Neuronal stem cell (in vitro differentiated cells): Measurements from ENCODE around the gene AGPS.

Source experiments
- DNase-seq: peaks from one replicate; pipeline ENCODE4 v3.0.0-alpha.2; 2013; ENCODE audit warnings: low spot score
- H2AFZ ChIP-seq: one replicate; pipeline ENCODE4 v1.6.1; 2013; ENCODE audit warnings: mild to moderate bottlenecking, low read length, inconsistent platforms
- H2AK5ac ChIP-seq: 2 replicates; pipeline ENCODE4 v1.6.1; 2013; ENCODE audit warnings: low read depth, mild to moderate bottlenecking, inconsistent platforms, low read length, moderate library complexity, mixed read lengths
- H2BK120ac ChIP-seq: 2 replicates; pipeline ENCODE4 v1.6.1; 2013; ENCODE audit warnings: low read depth, mild to moderate bottlenecking, inconsistent platforms, low read length, moderate library complexity, mixed read lengths
- H2BK12ac ChIP-seq: one replicate; pipeline ENCODE4 v1.6.1; 2013; ENCODE audit warnings: low read length, inconsistent platforms
- H2BK15ac ChIP-seq: 2 replicates; pipeline ENCODE4 v1.6.1; 2013; ENCODE audit warnings: mild to moderate bottlenecking, low read length, inconsistent platforms, mixed read lengths
- H2BK5ac ChIP-seq: one replicate; pipeline ENCODE4 v1.6.1; 2013; ENCODE audit warnings: inconsistent platforms, mild to moderate bottlenecking, low read length, moderate library complexity
- H3K14ac ChIP-seq: one replicate; pipeline ENCODE4 v1.6.1; 2013; ENCODE audit warnings: low read length, inconsistent platforms
- H3K18ac ChIP-seq: 2 replicates; pipeline ENCODE4 v1.6.1; 2013; ENCODE audit warnings: low read length, inconsistent platforms
- H3K23ac ChIP-seq: 2 replicates; pipeline ENCODE4 v1.6.1; 2013; ENCODE audit warnings: low read depth, mild to moderate bottlenecking, mixed read lengths, low read length, inconsistent platforms; ENCODE audit not compliant: poor library complexity
- H3K27ac ChIP-seq: replicated peaks from 3 replicates; pipeline ENCODE4 v1.5.1; 2013; ENCODE audit warnings: low read length, inconsistent platforms
- H3K27me3 ChIP-seq, 3 experiments: 2 replicates each; pipeline ENCODE4 v1.6.1; 2013; ENCODE audit warnings: low read length in 3 of 3, mild to moderate bottlenecking in 2 of 3, inconsistent platforms in 1 of 3, low read depth in 1 of 3, mixed read lengths in 1 of 3, moderate library complexity in 1 of 3; ENCODE audit not compliant: control insufficient read depth in 3 of 3, insufficient read depth in 3 of 3
- H3K36me3 ChIP-seq, 2 donors: replicated peaks in 1 of 2; 2 replicates each; pipeline ENCODE4 v1.6.1; 2013; ENCODE audit warnings: low read length in 2 of 2; ENCODE audit not compliant: control insufficient read depth in 2 of 2, insufficient read depth in 2 of 2
- H3K4ac ChIP-seq: 2 replicates; pipeline ENCODE4 v1.6.1; 2013; ENCODE audit warnings: inconsistent platforms, mild to moderate bottlenecking, low read length, moderate library complexity
- H3K4me1 ChIP-seq, 2 donors: 1 replicate in 1 of 2; 2 replicates in 1 of 2; pipeline ENCODE4 v1.6.1; 2013; ENCODE audit warnings: low read length in 2 of 2, low read depth in 1 of 2; ENCODE audit not compliant: control insufficient read depth in 2 of 2, insufficient read depth in 1 of 2
- H3K4me2 ChIP-seq: one replicate; pipeline ENCODE4 v1.6.1; 2013; ENCODE audit warnings: mild to moderate bottlenecking, low read length, inconsistent platforms; ENCODE audit not compliant: insufficient read depth, poor library complexity, severe bottlenecking
- H3K4me3 ChIP-seq, 2 donors: 2 replicates each; pipeline ENCODE4 v1.5.1; 2013; ENCODE audit warnings: low read length in 2 of 2, mild to moderate bottlenecking in 2 of 2, inconsistent platforms in 1 of 2, moderate library complexity in 1 of 2
- H3K79me1 ChIP-seq: one replicate; pipeline ENCODE4 v1.6.1; 2013; ENCODE audit warnings: low read depth, mild to moderate bottlenecking, inconsistent platforms, low read length, moderate library complexity
- H3K9ac ChIP-seq: one replicate; pipeline ENCODE4 v1.6.1; 2013; ENCODE audit warnings: mild to moderate bottlenecking, low read depth, low read length, inconsistent platforms; ENCODE audit not compliant: poor library complexity
- H3K9me3 ChIP-seq, 2 donors: replicated peaks in 1 of 2; 2 replicates each; pipeline versions ENCODE3 to v1.6.1; 2013; ENCODE audit warnings: low read length in 2 of 2, mild to moderate bottlenecking in 2 of 2, inconsistent platforms in 1 of 2, low read depth in 1 of 2, mixed read lengths in 1 of 2, moderate library complexity in 1 of 2; ENCODE audit not compliant: control insufficient read depth in 2 of 2, insufficient read depth in 1 of 2
- H4K8ac ChIP-seq: one replicate; pipeline ENCODE4 v1.6.1; 2013; ENCODE audit warnings: low read depth, mild to moderate bottlenecking, inconsistent platforms, low read length, moderate library complexity
- H4K91ac ChIP-seq: one replicate; pipeline ENCODE4 v1.6.1; 2013; ENCODE audit warnings: low read length, low read depth, mild to moderate bottlenecking, inconsistent platforms; ENCODE audit not compliant: poor library complexity
- WGBS, 2 donors: extraction: QIAGEN DNeasy Blood & Tissue Kit; methylation state at CpG; one replicate each; pipeline ENCODE4 v1.1.7; 2013; ENCODE audit warnings: missing lambda C conversion rate in 2 of 2, mixed read lengths in 1 of 2; ENCODE audit not compliant: insufficient read length in 2 of 2, insufficient replicate concordance in 1 of 2; ENCODE audit errors: extremely low coverage in 2 of 2; 5-methylcytosine and 5-hydroxymethylcytosine counted together

Gene AGPS

DNA sequence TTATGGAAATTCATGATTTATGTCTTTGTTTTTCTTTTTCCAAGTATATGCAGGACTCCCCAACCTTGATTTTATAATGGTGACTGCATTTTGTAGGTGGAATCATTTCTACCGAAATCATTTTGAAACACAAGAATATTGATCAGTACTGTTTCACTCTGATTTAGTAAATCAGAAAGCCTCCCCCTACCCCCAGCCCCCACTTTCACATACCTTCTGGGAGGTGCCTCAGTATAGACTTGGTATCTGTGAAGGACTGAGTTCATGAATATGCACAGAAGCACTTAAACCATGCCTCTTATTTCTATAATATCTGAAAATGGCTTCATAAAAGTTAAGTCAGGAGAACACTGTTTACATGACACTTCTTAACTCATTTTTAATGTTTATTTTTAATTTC is 147.7 kb downstream of the AGPS start:
- H3K27ac ChIP-seq: no peak overlapping the region
- H2BK120ac ChIP-seq: no peak overlapping the region
- no peak overlapping the region for H3K4ac ChIP-seq
- H2BK12ac ChIP-seq: no peak overlapping the region
- H3K9me3 ChIP-seq: peaks cover 0 to 5% of the 10 kb centered on the region in 2 donors
- no peak overlapping the region for H2BK5ac ChIP-seq
- no peak overlapping the region for H3K23ac ChIP-seq
- no CpG with 5 or more reads among the region's 1 CpG for WGBS, 2 donors
- no peak overlapping the region for H3K4me2 ChIP-seq
- no peak overlapping the region for H4K91ac ChIP-seq
- DNase-seq: no peak
- no peak overlapping the region for H3K14ac ChIP-seq
- H3K27me3 ChIP-seq: no peaks in the 10 kb centered on the region
- H2BK15ac ChIP-seq: no peak overlapping the region
- H2AK5ac ChIP-seq: no peak overlapping the region
- no peaks in the 10 kb centered on the region for H3K79me1 ChIP-seq
- no peak overlapping the region for H4K8ac ChIP-seq
- H3K36me3 ChIP-seq: no peaks in the 10 kb centered on the region
- no peak overlapping the region for H3K18ac ChIP-seq
- no peak overlapping the region for H3K9ac ChIP-seq
- peaks cover 2 to 22% of the 10 kb centered on the region in 2 donors for H3K4me1 ChIP-seq
- no peak overlapping the region for H3K4me3 ChIP-seq
- no peak overlapping the region for H2AFZ ChIP-seq

DNA sequence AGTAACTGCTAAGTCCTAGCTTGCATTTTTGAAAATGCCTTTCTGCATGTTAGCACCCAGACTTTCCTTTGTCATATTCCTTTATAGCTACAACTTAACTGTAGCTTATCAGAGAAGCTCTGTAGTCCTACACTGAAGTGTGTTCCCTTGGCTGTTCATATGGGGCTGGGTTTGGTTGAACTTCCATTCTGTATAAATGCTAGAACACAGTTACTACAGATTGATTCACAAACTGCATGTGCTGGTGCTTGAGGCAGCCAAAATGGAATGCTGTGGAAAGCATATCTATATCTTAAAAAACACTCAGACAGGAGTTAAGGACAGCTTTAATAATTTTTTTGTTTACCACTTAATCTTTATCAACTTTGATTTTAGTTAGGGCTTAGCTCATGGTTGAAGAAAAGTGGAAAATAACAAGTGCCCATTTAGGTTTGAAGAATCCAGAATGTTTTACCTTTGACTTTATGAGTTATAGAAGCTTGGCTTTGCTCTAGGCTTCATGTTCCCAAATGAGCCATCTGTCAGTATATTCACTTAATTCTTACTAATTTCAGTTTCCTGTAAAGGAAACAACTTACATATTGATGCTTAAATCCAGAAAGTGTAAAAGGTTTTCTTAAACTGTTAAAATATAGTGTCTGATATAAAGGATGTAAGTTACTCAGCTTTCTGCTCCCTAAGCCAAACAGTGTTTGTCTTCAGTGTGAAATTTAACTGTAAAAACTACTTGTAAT is 148.9 kb downstream of the AGPS start:
- no peak overlapping the region for H3K4me2 ChIP-seq
- no peak overlapping the region for H2BK12ac ChIP-seq
- peaks cover 2 to 9% of the 10 kb centered on the region in 2 donors for H3K9me3 ChIP-seq
- no peak overlapping the region for H2BK120ac ChIP-seq
- no peak overlapping the region for H3K27ac ChIP-seq
- H3K9ac ChIP-seq: no peak overlapping the region
- H4K8ac ChIP-seq: no peak overlapping the region
- no peak overlapping the region for H3K4me3 ChIP-seq
- no peaks in the 10 kb centered on the region for H3K36me3 ChIP-seq
- H2AFZ ChIP-seq: no peak overlapping the region
- H2BK5ac ChIP-seq: no peak overlapping the region
- no peaks in the 10 kb centered on the region for H3K79me1 ChIP-seq
- no peaks in the 10 kb centered on the region for H3K27me3 ChIP-seq
- no peak overlapping the region for H2BK15ac ChIP-seq
- DNase-seq: no peak
- no peak overlapping the region for H2AK5ac ChIP-seq
- no peak overlapping the region for H3K14ac ChIP-seq
- H3K23ac ChIP-seq: no peak overlapping the region
- H3K4me1 ChIP-seq: peaks cover 2 to 21% of the 10 kb centered on the region in 2 donors
- H3K4ac ChIP-seq: no peak overlapping the region
- no peak overlapping the region for H3K18ac ChIP-seq
- H4K91ac ChIP-seq: no peak overlapping the region

DNA sequence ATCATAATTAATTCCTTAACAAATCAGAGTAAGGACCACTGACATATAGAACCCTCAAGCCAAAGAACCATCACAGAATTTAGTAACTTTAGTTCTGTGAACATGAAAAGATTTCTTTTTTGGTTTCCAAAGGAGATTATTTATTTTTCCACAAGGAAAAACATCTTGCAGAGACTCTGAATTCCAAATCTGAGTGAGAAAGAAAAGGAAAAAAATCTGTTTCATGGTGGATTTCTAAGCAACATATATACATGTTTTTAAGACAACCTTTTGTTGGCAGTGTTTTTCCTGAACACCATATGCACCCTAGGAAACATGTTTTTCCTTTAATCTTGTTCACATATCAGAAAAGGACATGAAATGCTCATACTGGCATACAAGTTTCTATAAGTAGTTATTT is 149.8 kb downstream of the AGPS start:
- no peak overlapping the region for H3K9ac ChIP-seq
- no peak overlapping the region for H2AFZ ChIP-seq
- no peak overlapping the region for H2BK15ac ChIP-seq
- no peak overlapping the region for H3K14ac ChIP-seq
- no peak overlapping the region for H3K4me2 ChIP-seq
- no peaks in the 10 kb centered on the region for H3K36me3 ChIP-seq
- no peak overlapping the region for H4K91ac ChIP-seq
- H2BK5ac ChIP-seq: no peak overlapping the region
- H3K4me1 ChIP-seq: peaks cover 2 to 19% of the 10 kb centered on the region in 2 donors
- no peak overlapping the region for H3K4me3 ChIP-seq
- H3K27me3 ChIP-seq: no peaks in the 10 kb centered on the region
- H4K8ac ChIP-seq: no peak overlapping the region
- H2AK5ac ChIP-seq: no peak overlapping the region
- no peak overlapping the region for H3K27ac ChIP-seq
- H3K79me1 ChIP-seq: no peaks in the 10 kb centered on the region
- no peak overlapping the region for H3K18ac ChIP-seq
- H3K9me3 ChIP-seq: peaks cover 2 to 16% of the 10 kb centered on the region in 2 donors
- H3K23ac ChIP-seq: no peak overlapping the region
- no peak overlapping the region for H2BK120ac ChIP-seq
- DNase-seq: no peak
- no peak overlapping the region for H3K4ac ChIP-seq
- H2BK12ac ChIP-seq: no peak overlapping the region

DNA sequence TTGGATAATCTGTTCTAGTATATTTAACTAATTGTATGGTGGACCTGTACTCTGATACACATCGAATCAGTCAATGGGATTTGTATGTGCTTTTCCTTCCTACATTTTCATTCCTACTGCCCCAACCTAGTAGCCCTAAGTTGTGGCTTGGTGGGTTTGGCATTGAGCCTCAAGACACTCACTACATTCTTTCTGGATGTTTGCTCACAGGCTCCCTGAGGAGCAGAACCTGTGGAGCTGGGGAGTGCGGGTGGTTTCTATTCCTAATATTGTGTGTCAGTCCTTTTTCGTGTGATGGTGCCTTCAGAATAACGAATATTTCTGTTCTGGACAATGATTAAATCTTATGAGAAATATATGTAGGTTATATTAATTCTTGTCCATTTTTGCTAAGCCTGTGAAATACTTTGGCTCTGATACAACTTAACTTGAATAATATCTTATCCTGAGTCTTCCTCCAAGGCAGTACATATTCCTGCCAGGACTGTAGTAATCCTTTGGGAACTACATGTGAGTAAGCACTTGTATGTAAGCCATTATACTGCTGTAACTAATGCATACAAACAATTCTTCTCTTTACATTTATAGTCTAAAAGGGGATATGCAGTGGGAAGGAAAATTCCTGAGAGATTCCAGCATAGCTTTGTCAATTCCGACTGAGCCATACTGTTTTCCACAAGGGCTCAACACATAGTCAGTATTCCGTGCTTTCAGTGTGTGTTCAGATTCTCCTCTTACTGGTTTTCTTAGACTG is 150.6 kb downstream of the AGPS start:
- Histone ChIP-seq H2AK5ac (no peak overlapping the region), H3K9ac (no peak overlapping the region), H3K14ac (no peak overlapping the region), H3K4ac (no peak overlapping the region), H4K91ac (no peak overlapping the region), H2AFZ (no peak overlapping the region), H3K18ac (no peak overlapping the region), H3K27ac (no peak overlapping the region), H3K79me1 (no peaks in the 10 kb centered on the region), H3K36me3 (no peaks in the 10 kb centered on the region), H2BK120ac (no peak overlapping the region), H3K4me1 (peaks cover 2 to 13% of the 10 kb centered on the region in 2 donors), H3K27me3 (no peaks in the 10 kb centered on the region), H3K9me3 (peaks cover 2 to 16% of the 10 kb centered on the region in 2 donors), H4K8ac (no peak overlapping the region), H2BK15ac (no peak overlapping the region), H2BK12ac (no peak overlapping the region), H2BK5ac (no peak overlapping the region), H3K4me3 (no peak overlapping the region), H3K23ac (no peak overlapping the region), H3K4me2 (no peak overlapping the region)
- WGBS, 2 donors: no CpG with 5 or more reads among the region's 6 CpGs
- DNase-seq: no peak
